Retinal pigment epithelial cell (primary cell): ENCODE data around the gene FYTTD1.

ENCODE experiments used
- DNase-seq: peaks from one replicate; pipeline ENCODE4 v3.0.0-alpha.2; 2010; ENCODE audit warnings: low read depth
- H3K4me3 ChIP-seq: 2 replicates; pipeline ENCODE4 v1.5.1; 2011; ENCODE audit warnings: mild to moderate bottlenecking, low read length, control low read depth, moderate library complexity
- TF ChIP-seq, protein P1 (sequence below): conservative IDR thresholded peaks from 2 replicates; pipeline ENCODE4 v1.5.1; 2011; ENCODE audit warnings: low read depth, low read length, control low read depth, inconsistent platforms

Gene FYTTD1

DNA sequence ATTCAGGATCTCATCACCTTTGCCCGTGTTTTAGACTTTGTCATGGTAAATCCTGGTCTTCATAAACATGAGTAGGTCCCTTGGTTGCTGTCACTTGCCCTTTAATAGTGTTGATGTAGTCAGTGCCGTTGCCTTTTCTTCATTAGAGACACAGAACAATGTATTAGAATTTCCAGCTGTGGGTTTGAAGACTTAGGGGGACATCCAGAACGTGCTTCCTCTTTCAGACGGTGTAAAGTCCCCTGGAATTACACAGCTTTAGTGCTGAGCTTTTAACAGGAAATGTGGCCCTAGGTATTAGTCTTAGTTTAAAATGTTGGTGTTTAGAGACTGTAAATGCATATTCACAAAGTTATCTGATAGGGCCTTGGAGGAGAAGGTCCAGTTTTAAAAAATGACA, 32.5 kb downstream of the FYTTD1 start:
- DNase-seq = no peak
- H3K4me3 ChIP-seq = no peak overlapping the region
- TF ChIP-seq, protein P1, sequence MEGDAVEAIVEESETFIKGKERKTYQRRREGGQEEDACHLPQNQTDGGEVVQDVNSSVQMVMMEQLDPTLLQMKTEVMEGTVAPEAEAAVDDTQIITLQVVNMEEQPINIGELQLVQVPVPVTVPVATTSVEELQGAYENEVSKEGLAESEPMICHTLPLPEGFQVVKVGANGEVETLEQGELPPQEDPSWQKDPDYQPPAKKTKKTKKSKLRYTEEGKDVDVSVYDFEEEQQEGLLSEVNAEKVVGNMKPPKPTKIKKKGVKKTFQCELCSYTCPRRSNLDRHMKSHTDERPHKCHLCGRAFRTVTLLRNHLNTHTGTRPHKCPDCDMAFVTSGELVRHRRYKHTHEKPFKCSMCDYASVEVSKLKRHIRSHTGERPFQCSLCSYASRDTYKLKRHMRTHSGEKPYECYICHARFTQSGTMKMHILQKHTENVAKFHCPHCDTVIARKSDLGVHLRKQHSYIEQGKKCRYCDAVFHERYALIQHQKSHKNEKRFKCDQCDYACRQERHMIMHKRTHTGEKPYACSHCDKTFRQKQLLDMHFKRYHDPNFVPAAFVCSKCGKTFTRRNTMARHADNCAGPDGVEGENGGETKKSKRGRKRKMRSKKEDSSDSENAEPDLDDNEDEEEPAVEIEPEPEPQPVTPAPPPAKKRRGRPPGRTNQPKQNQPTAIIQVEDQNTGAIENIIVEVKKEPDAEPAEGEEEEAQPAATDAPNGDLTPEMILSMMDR = no peak

DNA sequence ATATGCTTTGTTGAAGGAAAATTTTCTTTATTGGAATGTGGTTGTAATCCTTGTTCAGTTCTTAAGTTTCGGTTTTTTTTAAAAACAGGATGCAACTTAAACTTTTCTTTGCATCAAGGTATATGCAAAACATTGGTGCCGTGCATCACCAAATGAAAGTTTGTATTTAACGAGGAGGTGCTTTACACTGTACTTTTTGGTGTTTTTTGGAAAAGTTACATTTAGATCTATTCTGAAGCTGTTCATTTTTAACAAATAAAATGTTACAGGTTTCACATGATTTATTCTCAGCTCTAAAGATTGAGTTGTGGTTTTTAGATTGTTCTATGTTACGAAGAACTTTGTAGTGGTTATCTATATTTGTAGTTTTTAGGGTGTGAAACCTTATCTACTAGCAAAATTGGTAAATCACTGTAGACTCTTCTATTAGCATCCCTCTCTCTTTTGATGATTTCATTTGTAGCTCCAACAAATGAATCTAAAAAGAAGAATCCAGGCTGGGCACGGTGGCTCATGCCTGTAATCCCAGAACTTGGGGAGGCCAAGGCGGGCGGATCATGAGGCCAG, 34.4 kb downstream of the FYTTD1 start:
- DNase-seq = no peak
- TF ChIP-seq, protein P1 = no peak
- H3K4me3 ChIP-seq = no peak overlapping the region

DNA sequence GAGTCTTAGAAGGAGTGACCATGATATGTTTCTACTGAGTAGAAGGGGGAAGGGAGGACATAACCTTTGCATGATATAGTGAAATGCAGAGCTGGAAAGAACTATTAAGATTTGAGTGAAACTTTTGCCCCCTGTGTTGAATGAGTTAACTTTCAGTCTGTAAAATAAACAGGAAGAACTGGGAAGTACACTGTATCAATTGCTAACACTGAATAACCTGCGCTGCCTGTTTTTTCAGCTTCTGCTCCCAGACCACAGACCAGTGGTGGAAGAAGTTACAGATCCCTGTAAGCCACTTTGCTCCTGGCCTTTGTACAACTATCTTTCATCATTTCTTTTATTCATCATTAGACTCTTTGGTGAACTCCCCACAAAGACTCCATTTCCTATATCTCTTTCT, 37.7 kb downstream of the FYTTD1 start:
- TF ChIP-seq, protein P1 = no peak
- no peak overlapping the region for H3K4me3 ChIP-seq
- DNase-seq = no peak

DNA sequence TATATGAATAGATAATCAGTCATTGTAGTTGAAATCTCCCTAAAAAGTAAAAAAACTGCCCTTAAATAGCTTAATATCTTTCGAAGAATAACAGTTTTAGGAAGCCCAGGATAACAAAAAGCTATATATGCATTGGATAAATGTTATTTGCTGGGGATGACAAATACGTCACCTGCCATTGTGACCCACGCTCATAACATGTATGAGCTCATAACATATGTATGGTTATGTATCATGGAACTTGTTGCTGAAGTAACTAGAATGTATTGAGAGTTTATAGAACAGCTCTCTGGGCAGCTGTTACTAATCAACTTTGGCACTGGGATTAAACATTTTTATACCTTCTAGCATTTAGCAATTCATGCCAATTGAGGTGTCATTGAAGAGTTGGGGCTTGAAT, 39.6 kb downstream of the FYTTD1 start:
- TF ChIP-seq, protein P1 = no peak

DNA sequence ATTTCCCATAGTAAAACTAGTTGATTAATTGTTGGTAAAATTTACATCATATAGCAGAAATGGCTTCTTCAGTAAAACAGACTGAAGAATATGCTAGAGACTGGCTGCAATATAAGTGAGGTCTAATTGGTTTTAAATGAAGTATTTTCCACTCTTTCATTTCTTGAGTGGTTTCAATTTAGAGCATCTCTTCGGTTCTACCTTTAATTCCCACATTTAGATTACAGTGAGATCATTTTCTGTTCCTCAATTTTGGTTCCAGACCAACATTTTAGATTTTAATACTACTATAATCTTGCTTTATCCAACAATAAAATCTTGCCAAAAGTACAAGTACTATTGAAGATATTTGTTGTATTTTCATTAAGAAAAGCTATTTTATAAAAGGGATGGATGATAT, 40.4 kb downstream of the FYTTD1 start:
- no peak for DNase-seq
- TF ChIP-seq, protein P1 = no peak
- no peak overlapping the region for H3K4me3 ChIP-seq

More for the DNA sequence above, 39.6 kb downstream of the FYTTD1 start:
- H3K4me3 ChIP-seq = no peak overlapping the region
- DNase-seq = no peak

DNA sequence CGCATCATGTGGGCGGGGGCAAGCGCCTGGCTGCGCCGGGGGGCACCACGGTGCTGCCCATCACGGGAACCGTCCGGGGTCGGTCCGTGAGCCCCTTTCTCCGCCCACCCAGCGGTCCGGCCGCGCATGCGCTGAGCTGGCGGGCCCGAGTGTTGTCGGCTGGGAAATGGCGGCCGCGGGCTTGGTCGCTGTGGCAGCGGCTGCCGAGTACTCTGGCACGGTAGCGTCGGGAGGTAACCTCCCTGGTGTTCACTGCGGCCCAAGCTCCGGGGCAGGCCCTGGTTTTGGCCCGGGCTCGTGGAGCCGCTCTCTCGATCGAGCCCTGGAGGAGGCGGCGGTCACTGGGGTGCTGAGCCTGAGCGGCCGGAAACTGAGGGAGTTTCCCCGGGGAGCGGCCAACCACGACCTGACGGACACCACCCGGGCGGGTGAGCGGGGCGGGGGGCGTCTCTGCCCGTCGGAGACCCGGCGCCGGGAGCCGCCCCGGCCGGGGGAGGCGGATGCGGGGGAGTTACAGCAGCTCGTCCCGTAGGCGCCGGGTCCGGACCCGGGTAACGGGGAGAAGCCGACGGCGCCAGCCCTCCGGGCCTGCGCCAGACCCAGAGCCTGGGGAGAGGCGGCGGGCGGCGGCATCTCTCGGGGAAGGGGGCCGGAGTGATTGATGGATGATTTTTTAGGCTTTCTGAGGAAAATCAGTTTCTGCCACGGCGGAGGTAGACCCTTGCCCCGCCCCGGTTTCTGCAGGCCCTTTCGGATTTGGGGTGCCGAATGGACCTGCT, 41.6 kb downstream of the FYTTD1 start, which contains the start of gene LRCH3:
LRCH3 (plus strand) TSS at position 142 of the 779 bp plus-strand sequence; CDS start at position 167, 25 bp downstream.
- TF ChIP-seq, protein P1 = no peak
- peak within 1 kb of the TSS; percentile 84 for H3K4me3 ChIP-seq
- no peak for DNase-seq
